HepG2 (cell line): ENCODE measurements around the gene TCTA. TPM values are rescaled to one million over a fixed set of nuclear protein-coding genes. Genes with fewer than 3 reads are reported as not detected.

Experiments
- CENPT ChIP-seq: sonication (generic); formaldehyde crosslinking; IDR thresholded peaks from 2 replicates; pipeline ENCODE4 v1.8.0; 2022; ENCODE audit warnings: low read depth, mild to moderate bottlenecking, moderate library complexity, missing genetic modification reagents
- ERF ChIP-seq: IDR thresholded peaks from 2 replicates; pipeline ENCODE4 v1.6.1; 2018; ENCODE audit warnings: missing biosample characterization, missing genetic modification reagents
- FLYWCH1 ChIP-seq: sonication (generic); formaldehyde crosslinking; IDR thresholded peaks from 2 replicates; pipeline ENCODE4 v1.8.1; 2023; ENCODE audit warnings: mild to moderate bottlenecking, missing genetic modification reagents
- GABPA ChIP-seq, 2 experiments: IDR thresholded peaks; 2 replicates each; pipeline ENCODE4 v1.6.1; 2011 to 2016; ENCODE audit warnings: low read depth in 2 of 2, low read length in 1 of 2, missing biosample characterization in 1 of 2, missing genetic modification characterization in 1 of 2
- HNRNPK ChIP-seq: fragments of 200-400 bp; formaldehyde crosslinking; IDR thresholded peaks from 2 replicates; pipeline ENCODE4 v1.6.1; 2018; ENCODE audit warnings: low read length, low read depth, moderate library complexity, mild to moderate bottlenecking; ENCODE audit not compliant: poor library complexity, severe bottlenecking
- MYPOP ChIP-seq: sonication (generic); formaldehyde crosslinking; IDR thresholded peaks from 2 replicates; pipeline ENCODE4 v1.8.1; 2023; ENCODE audit warnings: mild to moderate bottlenecking, moderate library complexity, missing genetic modification reagents
- POGZ ChIP-seq: sonication (generic); formaldehyde crosslinking; IDR thresholded peaks from 2 replicates; pipeline ENCODE4 v1.4.0; 2020; ENCODE audit warnings: mild to moderate bottlenecking, missing genetic modification reagents
- RARG ChIP-seq: sonication (generic); formaldehyde crosslinking; IDR thresholded peaks from 2 replicates; pipeline ENCODE4 v1.4.0; 2020; ENCODE audit warnings: low read depth, mild to moderate bottlenecking, missing genetic modification reagents
- RNF2 ChIP-seq: fragments of 450-650 bp; conservative IDR thresholded peaks from 2 replicates; pipeline ENCODE4 v1.6.1; 2016; ENCODE audit warnings: low read depth
- SMAD9 ChIP-seq: sonication (generic); formaldehyde crosslinking; IDR thresholded peaks from 2 replicates; pipeline ENCODE4 v1.5.1; 2020; ENCODE audit warnings: mild to moderate bottlenecking, missing genetic modification reagents
- TFE3 ChIP-seq: IDR thresholded peaks from 2 replicates; pipeline ENCODE4 v1.6.1; 2016
- TOPORS ChIP-seq: sonication (generic); formaldehyde crosslinking; IDR thresholded peaks from 2 replicates; pipeline ENCODE4 v1.8.0; 2023; ENCODE audit warnings: mild to moderate bottlenecking, missing genetic modification reagents
- ZBTB8A ChIP-seq: sonication (generic); formaldehyde crosslinking; IDR thresholded peaks from 2 replicates; pipeline ENCODE4 v1.4.0; 2020; ENCODE audit warnings: mild to moderate bottlenecking, low read depth, missing genetic modification reagents, borderline replicate concordance
- ZNF12 ChIP-seq: sonication (generic); formaldehyde crosslinking; IDR thresholded peaks from 2 replicates; pipeline ENCODE4 v1.5.0; 2020; ENCODE audit warnings: missing genetic modification reagents
- ZNF224 ChIP-seq: sonication (generic); formaldehyde crosslinking; IDR thresholded peaks from 2 replicates; pipeline ENCODE4 v1.5.0; 2020; ENCODE audit warnings: mild to moderate bottlenecking, missing genetic modification reagents
- ZNF274 ChIP-seq: sonication (generic); formaldehyde crosslinking; IDR thresholded peaks from 2 replicates; pipeline ENCODE4 v1.5.1; 2020; ENCODE audit warnings: mild to moderate bottlenecking, missing genetic modification reagents
- ZNF318 ChIP-seq: sonication (generic); formaldehyde crosslinking; IDR thresholded peaks from 2 replicates; pipeline ENCODE4 v1.4.0; 2020; ENCODE audit warnings: mild to moderate bottlenecking, missing genetic modification reagents
- polyA plus RNA-seq, 8 experiments: library from polyadenylated mRNA; depleted of rRNA in 3 of 8; stranded (reverse) in 7 of 8; unstranded in 1 of 8; fragments of >200 nt; fragmentation: Illumina TruSeq in 4 of 8; extraction: Trizol in 4 of 8; gene quantifications; 2 replicates each; pipeline versions ENCODE4 v1.2.1 to v1.2.3, GENCODE V29; 2011 to 2016; ENCODE audit warnings: low read depth in 4 of 8, missing spikeins in 1 of 8, mixed read lengths in 1 of 8; ENCODE audit not compliant: insufficient read depth in 1 of 8
- total RNA-seq, 5 experiments: library from RNA; depleted of rRNA; stranded (reverse); fragments of >200 nt; fragmentation: Illumina TruSeq; extraction: Trizol; gene quantifications; 2 replicates each; pipeline ENCODE4 v1.2.3, GENCODE V29; 2016; ENCODE audit warnings: low read depth in 1 of 5

The TCTA gene
- total and polyA plus RNA-seq, 2 of the 13 experiments (the other 11 are each of a cell fraction or from before 2014, with no cell fraction given) = 8.3 to 13.2 TPM

- TF ChIP-seq ZNF318 (CRISPR knock-in tag) (no peak; the same call in 1 of the 2 replicates), RARG (no peak), HNRNPK (no peak), POGZ (CRISPR knock-in tag) (peak; percentile 2; the same call in 1 of the 2 replicates), ZNF12 (CRISPR knock-in tag) (no peak), FLYWCH1 (CRISPR knock-in tag) (no peak), ZBTB8A (CRISPR knock-in tag) (no peak), ZNF274 (no peak), TOPORS (peak; percentile 83; the same call in 1 of the 2 replicates), SMAD9 (no peak), RNF2 (no peak), ZNF224 (CRISPR knock-in tag) (0 out of 2 replicates have a peak, but pooled peaks have one; percentile 31), CENPT (CRISPR knock-in tag) (no peak), ERF (CRISPR knock-in tag) (no peak), MYPOP (no peak), GABPA (IDR thresholded peaks at IDR 0.05; ENCODE audit: low read depth, low read length) (peak; percentile 33; the same call in 1 of the 2 replicates), GABPA (CRISPR knock-in tag; IDR thresholded peaks at IDR 0.05; ENCODE audit: low read depth) (peak; percentile 62), TFE3 (CRISPR knock-in tag) (no peak)
Observed at GRCh38 chr3:49422379-49423248, 10.4 kb downstream of the TCTA start, which contains the start of gene AMT (continued).
